GM20000 (cell line): ENCODE results near the gene PDE1C.

Experiments
- DNase-seq: peaks from one replicate; pipeline ENCODE4 v3.0.0; 2012; ENCODE audit warnings: low spot score
- CTCF ChIP-seq: IDR thresholded peaks from 2 replicates; pipeline ENCODE4 v1.5.1; 2012; ENCODE audit warnings: mild to moderate bottlenecking, control low read depth; ENCODE audit errors: extremely low read depth, missing control alignments

The PDE1C gene

GRCh38 chr7:31883761-31884164, 186.4 kb downstream of the PDE1C start:
- peak; percentile 19 for DNase-seq

GRCh38 chr7:31882187-31882586, 188.0 kb downstream of the PDE1C start:
- no peak for TF ChIP-seq CTCF

More at GRCh38 chr7:31883761-31884164, 186.4 kb downstream of the PDE1C start:
- TF ChIP-seq CTCF, result no peak

GRCh38 chr7:31878875-31879274, 191.3 kb downstream of the PDE1C start:
- DNase-seq, result no peak
- TF ChIP-seq CTCF, result no peak

More at GRCh38 chr7:31882187-31882586, 188.0 kb downstream of the PDE1C start:
- DNase-seq, result no peak

- DNase-seq, result no peak
- TF ChIP-seq CTCF, result no peak
Observed at GRCh38 chr7:31875424-31875823, 194.8 kb downstream of the PDE1C start.

- TF ChIP-seq CTCF, result no peak
- DNase-seq, result no peak
Observed at GRCh38 chr7:31874631-31875386, 195.4 kb downstream of the PDE1C start.

GRCh38 chr7:31873816-31874597, 196.2 kb downstream of the PDE1C start:
- peak; percentile 11 for DNase-seq
- no peak for TF ChIP-seq CTCF
